GM21723 (cell line): ENCODE results near the gene CEP164.

ENCODE experiments used
- ATAC-seq: cut with Tn5 transposase; IDR thresholded peaks from one replicate; pipeline ENCODE4 v1.9.1; 2021; ENCODE audit warnings: mild to moderate bottlenecking, moderate library complexity; ENCODE audit not compliant: unreplicated experiment

CEP164 gene

DNA sequence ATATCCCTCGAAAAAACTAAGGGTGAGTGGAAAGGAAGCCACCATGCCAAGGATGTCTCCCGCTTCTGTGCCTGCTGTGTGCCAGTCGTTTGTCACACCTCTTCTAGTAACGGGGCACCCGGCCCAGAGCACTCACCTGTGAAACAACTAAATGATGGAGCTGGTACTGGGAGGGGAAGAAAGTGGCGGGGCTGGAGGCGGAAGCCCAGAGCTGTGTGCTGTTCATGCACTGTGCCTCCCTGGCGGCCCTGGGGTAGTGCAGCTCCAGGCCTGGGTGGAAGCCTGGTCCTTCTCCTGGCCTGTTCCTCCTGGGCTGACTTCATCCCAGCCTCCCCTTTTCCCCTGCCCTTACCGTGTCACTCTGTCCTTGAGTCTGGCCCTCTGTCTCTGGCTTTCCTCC lies 130.2 kb downstream of the CEP164 start:
- no peak for ATAC-seq

DNA sequence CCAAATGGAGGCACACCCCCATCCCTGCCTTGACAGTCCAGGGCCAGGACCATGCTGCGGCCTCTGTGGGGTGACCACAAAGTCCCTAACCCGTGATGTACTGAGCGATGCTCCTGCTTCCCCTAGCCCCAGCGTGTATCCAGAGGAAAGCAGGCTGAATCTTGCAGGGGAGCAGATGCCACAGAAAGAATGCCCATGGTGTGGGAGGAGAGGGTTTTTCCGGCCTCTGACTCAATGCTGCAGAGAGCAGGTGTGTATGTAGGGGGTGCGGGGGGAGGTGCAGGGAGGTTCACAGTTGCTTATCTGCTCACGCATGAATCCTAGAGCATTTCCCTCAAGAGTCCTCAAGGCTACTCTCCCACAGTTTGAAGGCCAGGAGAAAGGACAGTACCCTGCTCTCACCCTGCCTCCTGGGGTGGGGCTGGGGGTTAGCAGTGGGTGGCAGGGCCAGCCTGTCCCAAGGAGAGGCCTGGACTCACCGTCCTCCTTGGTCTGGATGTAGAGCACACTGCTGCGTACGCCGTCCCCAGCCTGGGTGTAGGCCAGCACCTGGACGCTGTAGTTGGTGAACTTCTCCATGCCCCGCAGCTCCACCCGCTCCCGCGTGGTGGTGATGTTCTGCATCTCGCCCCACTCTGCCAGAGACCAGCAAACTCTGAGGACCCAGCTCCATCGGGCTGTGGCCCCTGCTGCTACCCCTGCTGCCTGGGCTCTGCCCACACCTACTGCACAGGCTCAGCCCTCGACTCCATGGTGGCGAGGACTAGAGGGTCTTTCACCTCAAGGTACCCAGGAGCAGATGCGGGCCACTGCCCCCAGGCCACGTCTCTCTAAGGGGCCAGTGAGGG lies 130.8 kb downstream of the CEP164 start:
- ATAC-seq: no peak

DNA sequence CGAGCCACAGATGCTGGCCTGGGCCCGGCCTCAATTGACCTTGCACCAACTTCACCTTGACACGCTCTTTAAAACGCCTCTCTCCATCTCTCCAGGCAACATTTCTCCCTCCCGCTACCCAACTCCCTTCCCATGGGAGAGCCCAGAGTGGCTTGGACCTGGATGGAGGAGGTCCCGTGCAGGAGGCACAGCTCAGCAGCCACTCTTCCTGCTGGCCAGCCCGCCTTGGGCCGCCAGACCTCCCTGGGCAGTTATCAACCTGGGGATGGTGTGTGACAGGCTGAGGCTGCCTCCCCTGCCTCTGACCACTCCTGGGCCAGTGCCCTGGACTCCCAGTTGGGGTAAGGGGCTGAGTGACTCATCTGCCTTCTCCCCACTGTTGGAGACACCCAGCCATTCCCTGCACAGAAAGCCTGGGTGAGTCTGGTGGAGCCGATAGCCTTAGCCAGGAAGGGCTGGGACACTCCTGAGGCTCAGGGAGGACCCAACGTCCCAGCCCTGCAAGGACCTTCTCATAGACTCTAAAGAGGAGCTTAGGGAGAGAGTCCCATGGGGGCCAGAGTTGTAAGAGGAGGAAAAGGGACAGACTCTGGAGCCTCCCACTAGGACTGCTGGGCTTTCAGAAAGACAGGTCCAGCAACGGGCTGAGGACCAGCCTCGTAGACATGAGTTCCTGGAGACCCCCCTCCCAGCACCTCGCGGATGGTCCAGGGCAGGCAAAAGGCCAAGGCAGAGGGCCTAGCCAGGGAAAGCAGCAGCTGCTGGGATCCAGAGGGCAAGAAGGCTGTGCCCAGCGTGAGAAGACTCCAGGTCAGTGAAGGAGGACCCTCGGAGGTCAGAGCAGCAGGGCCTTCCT lies 131.7 kb downstream of the CEP164 start:
- ATAC-seq: no peak

DNA sequence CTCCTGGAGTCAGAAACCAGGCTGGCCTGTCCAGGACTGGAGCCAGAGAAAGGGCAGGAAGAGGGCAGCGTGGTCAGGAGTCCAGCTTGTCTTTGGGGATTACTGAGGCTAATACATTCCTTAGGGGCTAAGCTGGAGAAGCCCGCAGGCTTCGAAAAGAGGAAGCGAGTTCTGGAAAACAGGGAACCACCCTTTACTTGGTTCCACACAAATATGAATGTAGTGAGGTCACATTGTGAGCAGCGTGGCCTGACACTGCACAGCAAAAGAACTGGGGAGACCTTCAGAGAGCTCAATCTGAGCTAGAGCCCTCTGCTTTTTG lies 132.3 kb downstream of the CEP164 start:
- no peak for ATAC-seq

DNA sequence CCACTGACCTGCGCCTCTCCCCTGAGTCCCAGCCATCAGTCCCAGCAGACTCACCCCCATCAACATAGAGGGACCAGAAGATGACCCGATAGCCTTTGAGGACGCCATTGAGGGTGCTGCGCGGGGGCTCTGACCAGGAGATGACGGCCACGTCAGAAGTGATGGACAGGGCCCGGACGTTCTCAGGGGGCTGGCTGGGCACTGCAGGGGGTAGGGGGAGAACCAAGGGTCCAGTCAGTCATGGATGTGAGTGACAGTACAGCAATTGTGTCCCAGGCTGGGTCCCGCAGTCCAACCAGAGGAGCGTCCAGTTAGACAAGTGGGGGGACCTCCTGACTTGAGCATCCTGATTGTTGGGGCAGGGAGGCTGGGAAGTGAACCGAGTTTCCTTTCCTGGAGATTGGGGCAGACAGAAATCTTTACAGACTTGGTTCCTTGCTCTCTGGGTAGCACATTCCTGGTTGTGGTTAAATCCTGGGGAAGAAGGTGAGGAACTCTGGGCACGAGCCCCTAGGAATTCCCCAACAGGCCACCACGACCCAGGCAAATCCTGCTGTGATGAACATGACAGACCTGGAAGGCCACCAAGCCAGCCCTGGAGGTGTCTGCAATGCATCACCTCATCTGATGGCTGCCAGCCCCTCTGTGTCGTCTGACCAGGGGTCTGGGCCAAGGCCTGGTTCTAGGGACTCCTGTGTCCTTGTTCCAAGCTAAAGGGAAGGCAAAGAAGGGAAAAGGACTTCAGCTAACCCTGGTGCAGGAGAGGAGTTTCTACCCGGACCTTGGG lies 133.9 kb downstream of the CEP164 start:
- ATAC-seq: no peak

DNA sequence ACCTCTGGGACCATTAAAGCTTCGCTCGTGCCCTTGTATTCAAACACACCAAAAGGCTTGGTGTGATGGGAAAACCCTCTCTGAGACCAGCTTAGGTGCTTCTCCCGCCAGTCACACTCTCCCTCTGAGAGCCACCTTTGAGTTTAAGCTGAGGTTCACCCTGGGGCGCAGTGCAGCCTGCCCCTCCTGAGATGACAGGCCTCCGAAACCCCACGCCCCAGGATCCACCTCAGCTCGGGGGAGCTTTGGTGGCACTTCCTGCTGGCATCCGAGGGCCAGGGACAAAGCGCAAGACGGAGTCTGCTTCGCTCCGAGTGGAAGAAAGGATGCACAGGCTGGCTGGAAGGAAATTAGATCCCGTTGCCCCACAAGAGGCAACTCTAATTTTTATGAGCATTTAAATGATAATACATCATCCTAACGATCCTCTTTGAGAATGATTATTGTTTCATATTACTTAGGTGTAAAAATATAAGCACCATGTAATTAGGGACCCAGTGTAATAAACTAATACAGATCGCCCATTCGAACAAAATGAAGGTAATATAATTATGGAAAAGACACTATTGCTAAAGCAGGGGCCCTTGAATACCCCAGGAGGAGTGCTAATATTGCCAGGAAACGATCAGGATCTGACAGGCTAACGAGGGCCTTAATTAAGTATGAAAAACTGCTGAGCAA lies 134.7 kb downstream of the CEP164 start:
- no peak for ATAC-seq

DNA sequence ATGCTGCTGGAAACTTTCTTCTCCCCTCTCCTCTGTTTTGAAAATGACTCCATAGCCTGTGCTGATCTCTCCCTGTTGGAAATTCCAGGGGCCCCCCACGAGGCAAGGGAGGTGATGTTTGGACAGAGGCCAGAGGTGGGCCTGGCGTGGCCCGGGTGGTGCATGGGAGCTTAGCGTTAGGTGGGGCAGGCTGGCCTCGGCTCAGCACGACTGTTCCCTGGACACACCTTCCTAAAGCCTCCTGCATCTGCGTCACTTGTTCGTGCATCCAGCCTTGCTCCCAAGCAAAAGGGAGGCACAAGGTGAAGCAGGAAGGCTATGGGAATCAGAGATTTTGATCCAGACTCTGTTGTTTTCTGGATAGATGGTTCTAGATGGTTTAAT lies 135.2 kb downstream of the CEP164 start:
- no peak for ATAC-seq
